HG03432 (cell line): Measurements from ENCODE around the gene FOXN3.
A peak's percentile ranks its signal among the peaks of the same experiment; 100 is the strongest.

ENCODE experiments used
- ATAC-seq: cut with Tn5 transposase; IDR thresholded peaks from one replicate; pipeline ENCODE4 v1.9.1; 2021; ENCODE audit warnings: mild to moderate bottlenecking, moderate library complexity; ENCODE audit not compliant: unreplicated experiment

FOXN3 gene

DNA sequence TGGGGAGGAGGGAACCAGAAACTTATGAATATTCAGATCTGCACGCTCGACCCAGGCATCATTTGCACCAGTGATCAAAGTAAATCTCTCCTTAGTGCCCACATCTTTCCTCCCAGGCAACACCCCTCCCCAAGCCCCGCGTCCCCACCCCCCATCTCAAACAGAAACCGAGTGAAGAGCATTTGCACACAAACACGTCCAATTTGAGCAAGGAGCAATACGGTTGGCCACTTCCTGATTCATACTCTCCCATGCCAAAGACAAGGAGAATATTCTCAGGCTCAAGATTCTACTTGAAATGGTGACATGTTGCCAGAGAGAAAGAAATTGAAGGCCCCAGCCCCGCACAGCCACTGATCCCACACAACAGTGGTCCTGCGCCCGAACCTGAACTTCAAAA is 7.1 kb downstream of the FOXN3 start:
- no peak for ATAC-seq

DNA sequence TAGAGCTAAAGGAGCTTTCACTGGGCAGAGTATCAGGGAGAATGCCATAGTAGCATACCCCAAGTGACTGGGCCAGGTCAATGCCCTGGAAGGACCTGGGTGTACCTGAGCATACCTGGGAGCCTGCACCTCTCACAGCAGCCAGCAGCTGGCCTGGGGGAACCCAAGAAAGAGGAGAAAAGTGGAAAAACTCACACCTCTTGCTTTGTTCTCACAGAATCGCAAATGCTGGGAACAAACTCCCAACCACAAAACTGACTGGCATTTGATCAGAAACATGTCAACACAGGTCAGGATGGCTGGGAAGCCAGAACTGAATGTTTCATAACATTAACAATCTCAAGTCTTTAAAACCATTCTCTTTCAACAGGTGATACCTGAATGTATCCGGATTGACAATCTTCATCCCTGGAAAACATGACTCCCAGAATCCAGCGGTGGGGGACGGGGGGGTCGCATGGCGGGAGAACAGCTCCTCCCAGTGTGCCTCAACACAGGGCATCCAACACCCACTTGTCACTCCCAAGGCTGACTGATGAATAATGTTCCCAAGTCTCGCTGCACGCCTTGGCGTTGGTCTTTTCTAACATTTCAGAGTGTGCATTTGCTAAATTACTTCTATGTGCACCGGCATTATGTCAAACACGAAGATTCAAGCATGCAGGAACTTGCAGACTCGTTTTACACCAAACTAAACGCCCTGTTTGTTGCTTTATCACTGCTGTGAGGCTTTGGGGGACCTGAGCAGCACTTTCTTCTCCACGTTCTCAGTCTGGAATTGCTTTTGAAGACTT is 7.9 kb downstream of the FOXN3 start:
- no peak for ATAC-seq

DNA sequence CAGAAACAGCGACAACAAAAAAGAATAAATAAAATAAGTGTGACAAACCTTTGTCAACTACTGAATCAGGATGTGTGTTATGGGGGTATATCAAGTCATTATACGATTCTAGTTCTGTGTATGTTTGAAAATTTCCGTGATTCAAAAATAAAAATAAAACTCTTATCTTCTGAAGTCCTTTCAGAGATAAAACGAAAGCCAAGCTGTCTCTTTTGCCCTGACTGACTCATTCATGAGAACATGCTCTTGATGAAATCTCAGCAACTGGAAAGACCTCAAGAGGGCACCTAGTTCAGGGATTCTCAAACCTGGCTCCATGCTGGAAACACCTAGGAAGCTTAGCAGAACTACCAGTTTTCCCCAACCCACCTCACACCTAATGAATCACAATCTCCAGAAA is 9.2 kb downstream of the FOXN3 start:
- no peak for ATAC-seq

DNA sequence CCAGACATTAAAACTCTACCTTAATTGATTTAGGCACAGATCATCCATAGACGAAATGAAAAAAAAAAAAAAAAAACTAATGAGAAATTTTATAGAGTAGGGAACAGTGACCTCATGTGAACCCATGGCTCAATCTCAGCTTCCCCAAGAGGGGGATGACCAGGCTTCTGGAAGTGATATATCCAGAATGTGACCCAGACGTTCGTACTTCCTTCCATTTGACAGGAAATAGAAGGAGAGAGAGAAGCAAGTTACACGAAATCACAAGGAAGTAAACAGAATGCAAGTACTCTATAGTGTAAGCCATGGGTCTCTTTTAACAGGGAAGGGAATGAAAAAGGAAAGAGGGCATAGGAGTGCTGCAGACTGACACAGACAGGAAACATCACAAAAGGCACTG is 10.1 kb downstream of the FOXN3 start:
- no peak for ATAC-seq

DNA sequence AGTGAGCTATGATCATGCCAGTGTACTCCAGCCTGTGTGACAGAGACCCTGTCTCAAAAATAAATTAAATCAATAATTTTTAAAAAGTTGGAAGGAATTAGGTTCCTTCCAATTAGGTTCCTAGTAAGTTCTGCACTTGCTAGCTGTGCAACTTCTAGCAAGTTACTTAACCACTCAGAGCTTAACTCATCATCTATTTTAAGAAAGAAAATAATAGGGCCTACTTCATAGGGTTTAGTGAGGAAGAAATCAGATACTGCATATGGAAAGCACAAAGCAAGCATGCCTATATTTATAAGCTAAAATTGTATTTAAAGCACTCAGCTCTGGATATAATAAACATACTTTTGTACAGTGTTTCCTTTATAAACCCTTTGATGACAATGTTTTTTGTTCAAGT is 10.7 kb downstream of the FOXN3 start:
- ATAC-seq, result no peak

DNA sequence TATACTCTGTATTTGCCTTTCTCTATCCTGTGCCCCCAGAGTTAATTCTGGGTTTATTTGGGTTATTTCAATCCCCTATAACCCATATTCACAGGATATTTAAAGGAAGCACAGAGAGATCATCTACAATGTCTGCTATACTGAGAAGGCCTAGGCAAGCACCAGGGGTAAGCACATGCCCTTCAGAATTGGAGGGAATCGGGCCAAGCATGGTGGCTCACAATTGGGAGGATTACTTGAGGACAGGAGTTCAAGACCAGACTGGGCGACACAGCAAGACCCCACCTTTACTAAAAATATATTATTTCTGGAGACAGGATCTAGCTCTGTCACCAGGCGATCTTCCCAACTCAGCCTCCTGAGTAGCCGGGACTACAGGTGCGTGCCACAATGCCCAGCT is 11.3 kb downstream of the FOXN3 start:
- no peak for ATAC-seq

DNA sequence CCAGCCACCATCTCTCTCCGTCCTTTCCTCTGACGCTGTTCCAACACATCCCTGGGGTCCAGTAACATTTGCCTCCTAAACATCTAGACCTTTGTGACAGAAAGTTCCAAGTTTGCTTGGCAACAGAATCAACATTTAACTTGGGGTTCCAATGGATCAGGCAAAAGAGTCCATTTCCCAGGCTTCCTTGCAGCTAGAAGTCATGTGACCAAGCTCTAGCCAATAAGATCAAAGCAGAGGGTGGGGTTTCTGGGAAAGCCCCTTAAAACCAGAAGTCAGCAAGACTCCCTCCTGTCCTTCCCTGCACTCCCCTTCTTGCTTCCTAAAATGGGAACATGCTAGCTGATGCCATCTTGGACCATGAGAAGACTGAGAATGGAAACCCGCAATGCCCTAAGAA is 14.7 kb downstream of the FOXN3 start:
- ATAC-seq, result no peak

DNA sequence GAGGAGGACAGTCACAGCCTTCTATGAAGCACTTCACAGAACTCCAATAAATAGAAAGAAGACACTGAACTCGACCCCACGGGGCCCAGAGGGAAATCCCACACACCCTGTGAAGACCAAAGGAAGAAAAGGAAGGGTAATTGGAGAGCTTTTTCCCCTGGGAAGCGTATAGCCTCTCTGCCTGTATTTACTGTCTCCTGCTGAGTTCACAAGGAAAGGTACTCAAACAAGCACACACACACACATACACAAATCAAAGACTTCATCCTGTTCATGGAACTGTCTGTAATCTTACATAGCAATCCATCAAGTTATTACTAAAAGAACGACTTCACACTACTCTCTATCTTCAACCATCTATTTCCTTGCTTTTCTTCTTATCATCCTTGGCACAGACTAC is 15.3 kb downstream of the FOXN3 start:
- ATAC-seq, result no peak

DNA sequence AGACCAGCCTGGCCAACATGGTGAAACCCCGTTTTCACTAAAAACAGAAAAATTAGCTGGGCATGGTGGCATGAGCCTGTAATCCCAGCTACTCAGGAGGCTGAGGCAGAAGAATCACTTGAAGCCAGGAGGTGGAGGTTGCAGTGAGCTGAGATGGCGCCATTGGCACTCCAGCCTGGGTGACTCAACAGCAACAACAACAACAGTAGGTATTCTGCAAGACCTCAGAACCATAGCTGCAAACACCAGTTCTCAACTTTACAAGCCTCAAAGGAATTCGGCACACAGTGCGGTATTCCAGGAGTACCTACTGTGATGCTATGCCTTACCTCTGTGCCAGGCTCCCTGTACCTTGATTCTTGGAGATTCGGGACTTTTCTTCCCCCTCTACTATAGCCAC is 15.8 kb downstream of the FOXN3 start:
- ATAC-seq, result no peak

DNA sequence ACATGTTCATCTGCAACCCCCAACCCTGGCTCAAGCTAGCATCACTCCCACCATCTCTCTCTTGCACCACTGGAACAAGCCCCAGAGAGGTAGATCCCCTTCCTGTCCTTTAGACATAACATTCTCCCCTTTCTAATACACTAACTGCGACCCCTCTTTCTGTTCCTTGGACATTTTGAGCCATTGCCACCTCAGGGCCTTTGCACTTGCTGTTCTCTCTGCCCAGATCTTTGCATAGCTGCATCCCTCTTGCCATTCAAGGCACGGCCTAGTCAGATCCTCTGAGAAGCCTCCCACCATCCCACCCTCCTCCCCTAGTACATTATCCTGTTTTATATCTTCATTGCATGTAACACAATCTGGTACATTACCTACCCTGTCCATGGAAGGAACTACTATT is 16.5 kb downstream of the FOXN3 start:
- no peak for ATAC-seq

DNA sequence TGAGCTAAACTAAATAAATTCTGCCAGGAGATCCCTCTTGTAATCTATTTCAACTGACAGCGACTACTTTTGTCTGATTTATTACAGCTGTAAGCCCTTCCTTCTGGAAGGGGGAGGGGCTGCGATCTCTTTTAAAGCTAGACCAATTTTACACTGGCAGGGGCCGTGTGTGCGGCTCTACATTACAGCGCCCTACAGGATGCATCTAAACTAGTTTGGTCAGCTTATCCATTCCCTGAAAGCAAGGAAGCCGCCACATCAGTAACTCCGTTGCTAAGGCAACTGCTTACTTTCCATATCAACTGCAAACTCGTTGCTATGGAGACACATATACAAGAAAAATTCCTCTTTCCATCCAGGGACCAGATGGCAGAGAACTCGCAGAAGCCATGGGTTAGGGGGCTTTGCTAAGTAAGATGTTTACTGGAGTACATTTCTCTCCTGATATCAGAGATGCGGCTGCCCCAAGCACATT is 17.4 kb downstream of the FOXN3 start:
- ATAC-seq, result no peak

DNA sequence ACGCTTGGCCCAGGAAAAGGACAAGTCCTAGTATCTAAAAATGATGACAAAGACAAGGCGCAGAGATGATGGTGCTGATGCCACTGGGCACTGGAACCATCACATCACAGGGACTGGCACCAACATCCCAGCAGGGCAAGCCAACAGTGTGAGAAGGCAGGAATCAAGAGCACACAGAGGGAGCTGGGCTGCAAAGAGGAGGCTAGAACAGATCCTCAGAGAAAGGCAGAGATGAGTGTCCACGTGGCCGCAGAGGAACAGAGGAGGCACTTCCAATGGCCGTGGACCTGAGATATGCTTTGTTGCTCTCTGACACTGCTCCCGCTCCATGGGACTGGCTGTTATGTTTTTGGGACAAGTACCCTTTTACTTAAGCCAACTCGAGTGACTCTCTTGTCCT is 17.9 kb downstream of the FOXN3 start:
- ATAC-seq, result no peak

DNA sequence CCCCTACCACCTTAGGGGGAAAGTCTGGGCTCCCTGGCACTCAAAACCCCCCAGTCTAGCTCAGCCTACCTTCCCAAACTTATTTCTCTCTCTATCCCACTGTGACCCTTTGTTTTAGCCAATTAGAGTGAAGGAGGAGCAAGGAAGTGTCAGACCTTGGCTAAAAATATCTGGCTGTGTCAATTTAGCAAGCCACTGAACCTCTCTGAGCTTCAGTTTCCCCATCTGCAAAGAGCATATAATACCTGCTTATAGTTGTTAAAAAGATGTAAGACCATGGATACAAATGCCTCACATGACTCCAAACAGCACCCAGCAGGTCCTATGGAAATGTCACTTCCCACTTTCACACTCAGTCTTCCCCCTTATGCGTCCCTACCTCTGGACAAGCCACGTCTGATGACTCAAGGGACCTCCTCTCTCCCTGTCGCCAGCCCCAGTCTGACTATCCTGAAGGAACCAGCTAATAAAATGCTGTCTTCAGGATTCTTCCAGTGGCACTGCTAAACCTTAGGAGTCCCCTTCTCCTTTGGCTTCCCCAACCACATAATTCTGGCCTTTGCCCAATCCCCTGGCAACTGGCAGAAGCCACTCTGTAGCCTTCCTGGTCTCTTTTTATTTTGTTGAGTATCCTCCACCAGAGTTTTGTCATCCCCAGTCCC is 19.3 kb downstream of the FOXN3 start:
- ATAC-seq, result no peak

DNA sequence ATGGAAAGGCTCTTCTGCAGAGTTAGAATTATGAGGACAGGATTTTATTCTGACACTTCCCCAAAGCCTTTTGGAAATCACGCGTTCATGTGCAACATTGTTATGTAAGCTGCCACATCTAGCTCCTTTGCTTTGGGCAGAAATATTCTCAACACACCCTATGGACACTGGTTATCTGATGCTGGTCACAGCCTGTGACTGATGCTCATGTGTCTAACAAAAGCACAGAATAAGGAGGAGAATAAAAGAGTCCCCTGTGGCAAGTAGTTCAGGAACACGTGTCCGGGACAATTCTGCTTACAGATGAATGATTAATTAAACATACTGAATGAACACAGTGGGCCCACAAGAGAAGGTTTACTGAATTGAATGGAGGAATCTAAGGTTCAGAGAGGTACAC is 22.1 kb downstream of the FOXN3 start:
- no peak for ATAC-seq

DNA sequence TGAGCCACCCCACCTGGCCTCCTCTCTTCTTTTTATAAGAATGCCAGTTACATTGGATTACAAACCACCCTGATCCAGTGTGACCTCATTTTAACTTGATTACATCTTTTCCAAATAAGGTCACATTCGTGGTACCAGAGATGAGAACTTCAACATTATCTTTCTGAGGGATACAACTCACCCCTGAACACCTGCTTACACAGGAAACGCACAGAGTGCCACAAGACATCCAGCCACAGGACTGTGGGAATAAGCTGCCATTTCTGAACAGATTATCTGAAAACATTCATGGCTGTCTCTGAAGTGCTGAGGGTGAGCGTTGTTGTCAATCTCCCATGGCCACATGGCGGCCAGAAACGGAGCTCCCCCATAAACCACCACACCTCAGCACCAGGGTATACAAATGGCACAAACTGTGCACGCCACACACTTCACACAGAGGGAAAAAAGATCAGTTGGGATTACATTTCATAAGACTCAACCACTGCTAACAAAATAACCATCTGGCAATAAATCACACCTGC is 23.7 kb downstream of the FOXN3 start:
- ATAC-seq, result no peak

DNA sequence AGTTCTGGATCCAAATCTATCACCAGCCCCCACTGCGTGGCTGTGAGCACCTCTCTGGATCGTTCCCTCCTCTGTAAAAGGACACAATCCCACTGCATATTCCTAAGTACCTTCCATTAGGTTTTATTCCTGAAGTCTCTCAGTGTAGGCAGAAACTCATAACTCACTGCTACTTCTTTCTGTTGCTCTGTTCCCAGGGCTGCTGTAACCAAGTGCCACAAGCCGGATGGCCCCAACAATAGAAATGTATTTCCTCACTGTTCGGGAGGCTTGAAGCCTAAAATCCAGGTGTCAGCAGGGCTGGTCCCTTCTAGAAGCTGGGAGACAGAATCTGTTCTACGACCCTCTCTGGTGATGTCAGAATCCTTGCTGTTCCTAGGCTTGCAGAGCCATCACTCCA is 24.9 kb downstream of the FOXN3 start:
- ATAC-seq, result no peak

DNA sequence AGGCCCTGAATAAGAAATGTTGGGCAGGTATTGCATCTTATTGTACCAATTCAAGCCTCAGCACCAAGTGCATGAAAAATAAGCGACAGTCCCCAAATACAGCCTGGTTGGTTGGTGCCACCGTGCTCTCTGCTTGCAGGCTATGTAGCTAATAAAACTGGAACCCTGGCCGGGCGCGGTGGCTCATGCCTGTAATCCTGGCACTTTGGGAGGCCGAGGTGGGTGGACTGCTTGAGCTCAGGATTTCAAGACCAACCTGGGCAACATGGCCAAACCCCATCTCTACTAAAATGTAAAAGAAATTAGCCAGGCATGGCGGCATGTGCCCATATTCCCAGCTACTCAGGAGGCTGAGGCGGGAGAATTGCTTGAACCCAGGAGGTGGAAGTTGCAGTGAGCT is 25.5 kb downstream of the FOXN3 start:
- ATAC-seq, result no peak

DNA sequence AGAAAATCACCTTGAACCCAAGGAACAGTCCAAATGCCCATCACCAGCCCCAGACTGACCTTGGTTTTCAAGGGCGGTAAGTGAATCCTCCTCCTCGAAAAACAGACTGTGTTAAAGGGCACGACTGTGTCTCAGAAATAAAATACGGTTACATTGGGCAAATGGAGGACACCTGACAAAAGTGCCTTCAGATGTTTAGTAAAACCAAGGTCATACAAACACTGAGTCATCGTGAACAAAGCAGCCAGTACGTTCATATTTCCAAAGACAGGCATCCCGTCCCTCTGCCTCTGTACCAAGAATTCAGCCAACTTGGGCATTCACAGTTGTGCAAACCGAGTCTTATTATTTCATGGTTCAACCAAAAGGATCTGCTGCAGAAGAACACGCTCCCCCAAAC is 25.9 kb downstream of the FOXN3 start:
- no peak for ATAC-seq

DNA sequence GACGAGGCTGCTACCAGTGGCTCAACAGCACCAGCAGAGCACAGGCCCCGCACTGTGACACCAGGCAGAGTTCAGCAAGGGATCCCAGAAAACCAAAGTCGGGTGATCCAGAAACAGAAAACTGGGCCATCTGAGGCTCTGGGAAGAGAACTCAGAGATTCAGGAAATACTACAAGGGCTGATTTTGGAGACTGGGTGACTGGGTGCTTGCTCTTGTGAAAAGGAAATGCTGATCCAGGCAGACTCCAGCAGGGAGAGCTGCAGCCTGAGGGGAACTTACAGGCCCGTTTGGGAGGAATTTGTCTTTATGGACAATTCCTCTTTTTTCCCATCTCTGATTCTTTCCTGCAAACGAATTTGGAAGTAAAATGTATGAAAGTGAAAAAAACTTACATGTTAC is 28.2 kb downstream of the FOXN3 start:
- ATAC-seq, result no peak

DNA sequence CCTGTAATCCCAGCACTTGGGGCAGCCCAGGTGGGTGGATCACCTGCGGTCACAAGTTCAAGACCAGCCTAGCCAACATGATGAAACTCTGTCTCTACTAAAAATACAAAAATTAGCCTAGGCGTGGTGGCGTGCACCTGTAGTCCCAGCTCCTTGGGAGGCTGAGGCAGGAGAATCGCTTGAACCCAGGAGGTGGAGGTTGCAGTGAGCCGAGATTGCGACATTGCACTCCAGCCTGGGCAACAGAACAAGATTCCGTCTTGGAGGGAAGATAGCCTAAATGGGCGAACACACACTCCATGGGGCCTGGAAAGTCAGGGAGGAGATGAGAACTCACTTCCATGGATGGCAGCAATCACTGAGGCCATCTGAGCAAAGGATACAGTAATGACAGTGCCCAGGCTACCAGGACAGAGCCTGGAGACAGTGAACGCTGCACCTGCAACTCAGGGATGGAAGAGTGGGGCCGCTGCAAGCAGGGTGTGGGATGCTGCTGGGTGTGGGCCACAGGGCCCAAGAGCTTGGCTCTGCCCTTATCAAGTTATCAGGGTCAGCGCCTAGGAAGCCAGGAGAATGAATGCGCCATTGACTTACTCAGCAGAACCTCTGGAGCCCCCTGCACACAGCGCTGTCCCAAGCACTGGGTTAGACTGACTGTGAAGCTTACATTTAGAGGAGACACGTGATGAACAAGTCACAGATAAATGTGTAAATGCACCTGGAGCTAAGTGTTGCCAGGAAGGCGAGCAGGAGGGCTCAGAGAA is 28.9 kb downstream of the FOXN3 start:
- no peak for ATAC-seq

DNA sequence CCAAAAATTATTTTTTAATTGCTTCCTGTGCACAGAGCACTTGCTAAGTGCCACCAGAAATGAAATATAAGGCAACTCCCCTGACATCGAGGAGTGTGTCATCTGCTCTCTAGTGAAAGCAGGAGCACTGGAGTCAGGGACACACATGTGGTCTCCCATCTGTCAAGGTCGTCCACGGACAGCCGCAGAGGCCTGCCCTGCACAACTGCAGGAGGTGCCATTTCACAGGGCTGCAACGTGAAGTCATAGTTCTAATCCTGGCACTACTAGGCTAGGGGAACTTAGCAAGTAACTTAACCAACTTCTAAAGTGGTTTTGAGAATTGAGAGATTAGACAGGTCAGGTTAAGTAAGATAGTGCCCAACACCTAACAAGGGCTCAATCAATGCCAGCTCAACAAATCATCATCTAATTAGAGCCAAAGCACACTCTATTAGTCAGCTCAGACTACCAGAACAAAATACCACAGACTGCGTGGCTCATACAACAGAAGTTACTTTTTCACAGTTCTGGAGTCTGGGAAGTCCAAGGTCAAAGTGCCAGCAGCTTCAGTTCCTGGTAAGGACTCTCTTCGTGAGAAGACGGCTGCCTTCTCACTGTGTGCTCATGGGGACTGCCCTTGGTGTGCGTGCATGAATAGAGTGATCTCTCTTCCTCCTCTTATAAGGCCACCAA is 30.7 kb downstream of the FOXN3 start:
- ATAC-seq, result peak; percentile 29
